Lower leg skin (tissue), 3 donors: ENCODE measurements around the gene CHL1.

Experiments used
- POLR2A ChIP-seq, 2 donors: fragments of 450-650 bp; IDR thresholded peaks; one replicate each; pipeline ENCODE4 v1.6.1; 2016 to 2017; ENCODE audit warnings: antibody characterized with exemption in 2 of 2, mild to moderate bottlenecking in 1 of 2, moderate library complexity in 1 of 2
- TF ChIP-seq, protein P1 (sequence below), 3 donors: fragments of 450-650 bp; IDR thresholded peaks; one replicate each; pipeline ENCODE4 v1.5.1; 2016; ENCODE audit warnings: antibody characterized with exemption in 3 of 3, mild to moderate bottlenecking in 3 of 3, moderate library complexity in 2 of 3

DNA sequence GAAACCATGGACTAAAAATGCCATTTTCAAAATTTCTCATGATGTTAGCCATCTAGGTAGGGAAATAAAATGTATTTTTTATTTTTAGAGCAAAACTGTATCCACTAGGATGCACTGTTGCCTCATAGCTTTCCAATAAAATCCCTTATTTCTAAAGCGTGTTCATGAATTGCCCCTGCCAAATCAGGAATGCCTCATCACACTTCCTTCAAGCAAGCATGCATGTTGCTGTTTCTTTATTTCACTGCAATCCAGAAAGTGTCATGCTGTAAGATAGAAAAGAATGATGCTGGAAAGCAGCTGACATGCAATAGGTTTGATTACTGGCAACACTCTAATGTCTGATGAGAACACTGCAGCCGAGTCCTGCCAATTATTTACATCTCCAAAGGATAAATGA lies 239.5 kb downstream of the CHL1 start:
- TF ChIP-seq, protein P1, sequence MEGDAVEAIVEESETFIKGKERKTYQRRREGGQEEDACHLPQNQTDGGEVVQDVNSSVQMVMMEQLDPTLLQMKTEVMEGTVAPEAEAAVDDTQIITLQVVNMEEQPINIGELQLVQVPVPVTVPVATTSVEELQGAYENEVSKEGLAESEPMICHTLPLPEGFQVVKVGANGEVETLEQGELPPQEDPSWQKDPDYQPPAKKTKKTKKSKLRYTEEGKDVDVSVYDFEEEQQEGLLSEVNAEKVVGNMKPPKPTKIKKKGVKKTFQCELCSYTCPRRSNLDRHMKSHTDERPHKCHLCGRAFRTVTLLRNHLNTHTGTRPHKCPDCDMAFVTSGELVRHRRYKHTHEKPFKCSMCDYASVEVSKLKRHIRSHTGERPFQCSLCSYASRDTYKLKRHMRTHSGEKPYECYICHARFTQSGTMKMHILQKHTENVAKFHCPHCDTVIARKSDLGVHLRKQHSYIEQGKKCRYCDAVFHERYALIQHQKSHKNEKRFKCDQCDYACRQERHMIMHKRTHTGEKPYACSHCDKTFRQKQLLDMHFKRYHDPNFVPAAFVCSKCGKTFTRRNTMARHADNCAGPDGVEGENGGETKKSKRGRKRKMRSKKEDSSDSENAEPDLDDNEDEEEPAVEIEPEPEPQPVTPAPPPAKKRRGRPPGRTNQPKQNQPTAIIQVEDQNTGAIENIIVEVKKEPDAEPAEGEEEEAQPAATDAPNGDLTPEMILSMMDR (IDR thresholded peaks at IDR 0.05): no peak
- no peak for TF ChIP-seq POLR2A (IDR thresholded peaks at IDR 0.05)
